ENCODE results near the gene CGB5.
"Not testable (repeated sequence)": the region's sequence is repeated elsewhere in the genome, so short reads cannot be mapped to it uniquely, and the experiment has no call there.

Gene CGB5

DNA sequence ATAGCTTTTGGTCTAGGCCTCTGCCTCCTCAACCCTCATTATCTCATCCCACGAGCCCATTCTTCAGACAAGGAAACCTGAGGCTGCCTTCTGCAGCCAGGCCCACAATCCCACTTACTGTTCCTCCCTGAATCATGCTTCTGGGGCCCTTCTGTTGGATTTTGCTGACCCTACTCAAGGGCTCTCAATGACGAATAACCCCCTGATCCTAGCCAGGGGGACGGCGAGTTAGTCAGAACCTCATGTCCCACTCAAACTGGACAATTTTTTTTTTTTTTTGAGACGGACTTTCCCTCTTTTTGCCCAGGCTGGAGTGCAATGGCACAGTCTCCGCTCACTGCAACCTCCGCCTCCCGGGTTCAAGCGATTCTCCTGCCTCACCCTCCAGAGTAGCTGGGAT lies 21.5 kb upstream of the CGB5 start:
- FAIRE-seq, result no peak

DNA sequence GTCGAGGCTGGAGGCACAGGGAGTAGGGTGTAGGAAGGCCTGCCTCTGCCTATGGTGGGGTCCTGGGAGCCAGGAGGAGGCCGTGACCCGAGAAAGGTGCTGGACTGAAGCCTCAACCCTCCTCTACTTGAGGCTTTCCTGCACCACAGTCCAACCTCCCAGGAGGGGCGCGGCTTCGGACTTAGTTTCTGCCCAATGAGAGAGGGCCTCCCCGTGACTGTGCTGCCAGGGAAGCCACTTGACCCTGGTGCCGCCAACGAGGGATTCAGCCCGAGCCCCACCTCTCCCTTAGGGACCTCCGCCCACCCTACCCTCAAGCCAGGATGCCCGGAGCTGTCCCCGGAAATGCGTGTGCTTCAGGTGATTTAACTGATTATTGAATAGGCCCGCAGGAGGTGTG lies 19.4 kb upstream of the CGB5 start, which contains the start of gene CGB3:
Gene CGB3, minus strand, starts transcription at position 101 of the 400 bp plus-strand sequence. CDS start 362 bp downstream, outside the sequence.
- FAIRE-seq, result not testable (repeated sequence)

DNA sequence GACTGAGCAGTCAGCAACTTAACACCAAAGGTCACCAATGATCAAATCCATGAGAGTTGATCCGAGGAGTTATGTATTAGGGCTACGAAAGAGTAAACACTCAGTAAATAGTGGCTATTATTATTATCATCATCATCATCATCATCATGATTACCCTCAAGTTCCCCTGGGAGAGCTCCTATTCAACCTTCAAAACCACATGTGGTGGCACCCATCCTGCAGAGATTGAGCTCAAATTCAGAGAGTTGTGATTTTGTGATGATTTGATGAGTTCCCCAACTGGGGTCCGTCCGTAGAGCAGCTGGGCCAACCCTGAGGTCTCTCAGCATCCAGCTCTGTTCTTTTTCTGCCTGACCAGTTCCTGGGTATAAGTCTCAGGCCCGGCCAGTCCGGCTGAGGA lies 18.6 kb upstream of the CGB5 start:
- FAIRE-seq, result not testable (repeated sequence)

DNA sequence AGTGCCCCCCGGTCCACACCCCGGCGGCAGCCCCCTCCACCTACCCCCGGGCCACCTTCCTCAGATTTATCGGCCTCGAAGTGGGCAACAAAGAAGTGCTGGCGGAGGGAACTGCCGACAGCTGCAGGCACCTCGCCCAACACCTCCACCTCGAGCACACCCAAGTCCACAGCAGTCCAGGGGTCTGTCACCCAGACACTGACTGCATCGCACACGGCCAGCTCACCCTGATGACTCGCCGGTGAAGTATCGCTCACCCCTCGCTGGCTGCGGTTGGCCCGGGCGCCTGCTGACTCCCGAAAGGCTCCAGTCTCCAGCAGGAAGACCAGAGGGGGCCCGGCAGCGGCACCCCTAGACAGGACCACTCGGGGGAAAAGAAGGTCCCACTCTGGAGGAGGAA lies 18.0 kb upstream of the CGB5 start:
- FAIRE-seq, result not testable (repeated sequence)

DNA sequence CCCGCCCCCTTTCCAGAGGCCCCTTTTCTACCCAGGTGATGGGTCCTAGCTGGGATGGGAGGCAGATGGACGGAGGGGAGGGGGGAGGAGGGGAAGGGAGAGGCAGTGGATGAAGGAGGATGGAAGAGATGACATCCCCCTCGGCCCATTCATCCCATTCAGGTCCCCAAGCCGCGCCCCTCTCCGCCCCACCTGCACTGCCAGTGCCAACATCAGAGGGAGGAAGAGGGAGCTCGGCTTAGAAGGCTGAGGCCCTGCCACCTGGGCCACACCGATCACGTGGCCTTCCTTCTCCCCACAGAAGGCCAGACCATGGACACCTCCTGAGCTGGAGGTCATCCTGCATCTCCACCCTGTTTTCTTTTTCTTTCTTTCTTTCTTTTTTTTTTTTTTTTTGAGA lies 15.0 kb upstream of the CGB5 start:
- not testable (repeated sequence) for FAIRE-seq

DNA sequence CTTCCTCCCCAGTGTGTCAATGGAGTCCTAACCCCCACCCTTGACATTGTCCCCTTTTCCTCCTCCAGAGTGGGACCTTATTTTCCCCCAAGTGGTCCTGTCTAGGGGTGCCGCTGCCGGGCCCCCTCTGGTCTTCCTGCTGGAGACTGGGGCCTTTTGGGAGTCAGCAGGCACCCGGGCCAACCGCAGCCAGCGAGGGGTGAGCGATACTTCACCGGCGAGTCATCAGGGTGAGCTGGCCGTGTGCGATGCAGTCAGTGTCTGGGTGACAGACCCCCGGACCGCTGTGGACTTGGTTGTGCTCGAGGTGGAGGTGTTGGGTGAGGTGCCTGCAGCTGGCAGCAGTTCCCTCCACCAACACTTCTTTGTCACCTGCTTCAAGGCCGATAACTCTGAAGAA lies 13.9 kb upstream of the CGB5 start:
- not testable (repeated sequence) for FAIRE-seq

DNA sequence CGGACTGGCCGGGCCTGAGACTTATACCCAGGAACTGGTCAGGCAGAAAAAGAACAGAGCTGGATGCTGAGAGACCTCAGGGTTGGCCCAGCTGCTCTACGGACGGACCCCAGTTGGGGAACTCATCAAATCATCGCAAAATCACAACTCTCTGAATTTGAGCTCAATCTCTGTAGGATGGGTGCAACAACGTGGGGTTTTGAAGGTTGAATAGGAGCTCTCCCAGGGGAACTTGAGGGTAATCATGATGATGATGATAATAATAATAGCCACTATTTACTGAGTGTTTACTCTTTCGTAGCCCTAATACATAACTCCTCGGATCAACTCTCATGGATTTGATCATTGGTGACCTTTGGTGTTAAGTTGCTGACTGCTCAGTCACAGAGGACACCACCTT lies 13.3 kb upstream of the CGB5 start:
- not testable (repeated sequence) for FAIRE-seq

DNA sequence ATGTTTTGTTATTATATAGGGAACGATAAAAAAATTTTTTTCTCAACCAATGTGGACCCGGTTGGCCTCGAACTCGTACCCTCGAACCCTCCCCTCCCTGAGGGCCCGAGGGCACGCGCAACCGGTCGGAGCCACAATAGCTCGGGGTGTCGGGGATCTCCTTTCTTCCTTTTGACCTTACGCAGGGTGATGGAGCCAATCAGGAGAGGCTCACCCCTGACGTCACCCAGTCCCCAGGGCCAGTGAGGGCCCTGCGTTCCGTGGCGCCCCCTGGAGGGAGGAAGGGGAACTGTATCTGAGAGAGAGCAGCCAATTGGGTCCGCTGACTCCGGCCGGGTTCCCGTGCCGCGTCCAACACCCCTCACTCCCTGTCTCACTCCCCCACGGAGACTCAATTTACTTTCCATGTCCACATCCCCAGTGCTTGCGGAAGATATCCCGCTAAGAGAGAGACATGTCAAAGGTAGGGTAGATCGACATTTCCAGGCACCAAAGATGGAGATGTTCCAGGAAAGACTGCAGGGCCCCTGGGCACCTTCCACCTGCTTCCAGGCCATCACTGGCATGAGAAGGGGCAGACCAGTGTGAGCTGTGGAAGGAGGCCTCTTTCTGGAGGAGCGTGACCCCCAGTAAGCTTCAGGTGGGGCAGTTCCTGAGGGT lies 11.9 kb upstream of the CGB5 start, which contains the start of gene CGB2:
Gene CGB2, plus strand, starts transcription at position 249 of the 660 bp plus-strand sequence. Its CDS starts 206 bp downstream, at position 455.
- FAIRE-seq, result not testable (repeated sequence)

DNA sequence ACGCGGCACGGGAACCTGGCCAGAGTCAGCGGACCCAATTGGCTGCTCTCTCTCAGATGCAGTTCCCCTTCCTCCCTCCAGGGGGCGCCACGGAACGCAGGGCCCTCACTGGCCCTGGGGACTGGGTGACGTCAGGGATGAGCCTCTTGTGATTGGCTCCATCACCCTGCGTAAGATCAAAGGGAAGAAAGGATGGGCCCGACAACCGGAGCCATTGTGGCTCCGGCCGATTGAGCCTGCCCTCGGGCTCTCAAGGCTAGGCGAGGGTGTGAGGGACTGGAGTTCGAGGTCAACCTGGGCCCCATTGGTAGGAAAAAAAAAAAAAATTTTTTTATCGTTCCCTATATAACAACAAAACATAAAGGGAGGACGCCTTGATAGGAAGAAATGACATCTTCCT lies 6.8 kb upstream of the CGB5 start, which contains the start of gene CGB1:
Gene CGB1, minus strand, starts transcription at position 81 of the 400 bp plus-strand sequence. CDS start 184 bp downstream, outside the sequence.
- not testable (repeated sequence) for FAIRE-seq

DNA sequence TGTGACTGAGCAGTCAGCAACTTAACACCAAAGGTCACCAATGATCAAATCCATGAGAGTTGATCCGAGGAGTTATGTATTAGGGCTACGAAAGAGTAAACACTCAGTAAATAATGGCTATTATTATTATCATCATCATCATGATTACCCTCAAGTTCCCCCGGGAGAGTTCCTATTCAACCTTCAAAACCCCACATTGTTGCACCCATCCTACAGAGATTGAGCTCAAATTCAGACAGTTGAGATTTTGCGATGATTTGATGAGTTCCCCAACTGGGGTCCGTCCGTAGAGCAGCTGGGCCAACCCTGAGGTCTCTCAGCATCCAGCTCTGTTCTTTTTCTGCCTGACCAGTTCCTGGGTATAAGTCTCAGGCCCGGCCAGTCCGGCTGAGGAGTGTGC lies 5.5 kb upstream of the CGB5 start:
- not testable (repeated sequence) for FAIRE-seq

DNA sequence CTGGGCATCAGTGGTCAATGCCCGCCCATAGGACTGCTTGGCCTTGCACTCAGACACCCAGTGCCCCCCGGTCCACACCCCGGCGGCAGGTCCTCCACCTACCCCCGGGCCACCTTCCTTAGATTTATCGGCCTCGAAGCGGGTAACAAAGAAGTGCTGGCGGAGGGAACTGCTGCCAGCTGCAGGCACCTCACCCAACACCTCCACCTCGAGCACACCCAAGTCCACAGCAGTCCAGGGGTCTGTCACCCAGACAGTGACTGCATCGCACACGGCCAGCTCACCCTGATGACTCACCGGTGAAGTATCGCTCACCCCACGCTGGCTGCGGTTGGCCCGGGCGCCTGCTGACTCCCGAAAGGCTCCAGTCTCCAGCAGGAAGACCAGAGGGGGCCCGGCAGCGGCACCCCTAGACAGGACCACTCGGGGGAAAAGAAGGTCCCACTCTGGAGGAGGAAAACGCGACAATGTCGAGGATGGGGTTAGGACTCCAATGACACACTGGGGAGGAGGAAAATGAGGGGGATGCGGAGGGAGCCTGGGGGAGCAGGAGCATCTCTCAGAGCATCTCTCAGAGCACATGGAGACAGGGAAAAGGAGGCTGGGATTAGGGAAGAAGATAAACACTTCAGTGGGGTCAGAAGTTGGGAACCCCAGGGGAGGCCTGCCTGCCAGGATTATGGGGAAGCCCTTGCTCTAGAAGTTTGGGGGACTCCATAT lies 4.9 kb upstream of the CGB5 start:
- FAIRE-seq, result not testable (repeated sequence)

DNA sequence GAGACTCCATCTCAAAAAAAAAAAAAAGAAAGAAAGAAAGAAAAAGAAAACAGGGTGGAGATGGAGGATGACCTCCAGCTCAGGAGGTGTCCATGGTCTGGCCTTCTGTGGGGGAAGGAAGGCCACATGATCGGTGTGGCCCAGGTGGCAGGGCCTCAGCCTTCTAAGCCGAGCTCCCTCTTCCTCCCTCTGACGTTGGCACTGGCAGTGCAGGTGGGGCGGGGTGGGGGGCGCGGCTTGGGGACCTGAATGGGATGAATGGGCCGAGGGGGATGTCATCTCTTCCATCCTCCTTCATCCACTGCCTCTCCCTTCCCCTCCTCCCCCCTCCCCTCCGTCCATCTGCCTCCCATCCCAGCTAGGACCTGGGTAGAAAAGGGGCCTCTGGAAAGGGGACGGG lies 3.9 kb upstream of the CGB5 start:
- not testable (repeated sequence) for FAIRE-seq

DNA sequence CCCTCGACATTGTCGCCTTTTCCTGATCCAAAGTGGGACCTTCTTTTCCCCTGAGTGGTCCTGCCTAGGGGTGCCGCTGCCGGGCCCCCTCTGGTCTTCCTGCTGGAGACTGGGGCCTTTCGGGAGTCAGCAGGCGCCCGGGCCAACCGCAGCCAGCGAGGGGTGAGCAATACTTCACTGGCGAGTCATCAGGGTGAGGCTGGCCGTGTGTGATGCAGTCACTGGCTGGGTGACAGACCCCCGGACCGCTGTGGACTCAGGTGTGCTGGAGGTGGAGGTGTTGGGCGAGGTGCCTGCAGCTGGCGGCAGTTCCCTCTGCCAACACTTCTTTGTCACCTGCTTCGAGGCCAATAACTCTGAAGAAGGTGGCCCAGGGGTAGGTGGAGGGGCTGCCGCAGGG lies 1.5 kb upstream of the CGB5 start:
- no peak for FAIRE-seq

DNA sequence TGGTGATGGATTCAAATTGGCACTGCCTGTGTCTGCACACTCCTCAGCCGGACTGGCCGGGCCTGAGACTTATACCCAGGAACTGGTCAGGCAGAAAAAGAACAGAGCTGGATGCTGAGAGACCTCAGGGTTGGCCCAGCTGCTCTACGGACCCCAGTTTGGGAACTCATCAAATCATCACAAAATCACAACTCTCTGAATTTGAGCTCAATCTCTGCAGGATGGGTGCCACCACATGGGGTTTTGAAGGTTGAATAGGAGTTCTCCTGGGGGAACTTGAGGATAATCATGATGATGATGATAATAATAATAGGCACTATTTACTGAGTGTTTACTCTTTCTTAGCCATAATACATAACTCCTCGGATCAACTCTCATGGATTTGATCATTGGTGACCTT lies 982 bp upstream of the CGB5 start:
- FAIRE-seq, result not testable (repeated sequence)

DNA sequence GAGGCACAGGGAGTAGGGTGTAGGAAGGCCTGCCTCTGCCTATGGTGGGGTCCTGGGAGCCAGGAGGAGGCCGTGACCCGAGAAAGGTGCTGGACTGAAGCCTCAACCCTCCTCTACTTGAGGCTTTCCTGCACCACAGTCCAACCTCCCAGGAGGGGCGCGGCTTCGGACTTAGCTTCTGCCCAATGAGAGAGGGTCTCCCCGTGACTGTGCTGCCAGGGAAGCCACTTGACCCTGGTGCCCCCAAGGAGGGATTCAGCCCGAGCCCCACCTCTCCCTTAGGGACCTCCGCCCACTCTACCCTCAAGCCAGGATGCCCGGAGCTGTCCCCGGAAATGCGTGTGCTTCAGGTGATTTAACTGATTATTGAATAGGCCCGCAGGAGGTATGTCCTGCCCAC lies 5.4 kb downstream of the CGB5 start, which contains the start of gene CGB8:
Gene CGB8, minus strand, starts transcription at position 101 of the 400 bp plus-strand sequence. CDS start 372 bp downstream, outside the sequence.
- not testable (repeated sequence) for FAIRE-seq

DNA sequence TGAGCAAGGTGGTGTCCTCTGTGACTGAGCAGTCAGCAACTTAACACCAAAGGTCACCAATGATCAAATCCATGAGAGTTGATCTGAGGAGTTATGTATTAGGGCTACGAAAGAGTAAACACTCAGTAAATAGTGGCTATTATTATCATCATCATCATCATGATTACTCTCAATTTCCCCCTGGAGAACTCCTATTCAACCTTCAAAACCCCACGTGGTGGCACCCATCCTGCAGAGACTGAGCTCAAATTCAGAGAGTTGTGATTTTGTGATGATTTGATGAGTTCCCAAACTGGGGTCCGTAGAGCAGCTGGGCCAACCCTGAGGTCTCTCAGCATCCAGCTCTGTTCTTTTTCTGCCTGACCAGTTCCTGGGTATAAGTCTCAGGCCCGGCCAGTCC lies 6.2 kb downstream of the CGB5 start:
- FAIRE-seq, result not testable (repeated sequence)

DNA sequence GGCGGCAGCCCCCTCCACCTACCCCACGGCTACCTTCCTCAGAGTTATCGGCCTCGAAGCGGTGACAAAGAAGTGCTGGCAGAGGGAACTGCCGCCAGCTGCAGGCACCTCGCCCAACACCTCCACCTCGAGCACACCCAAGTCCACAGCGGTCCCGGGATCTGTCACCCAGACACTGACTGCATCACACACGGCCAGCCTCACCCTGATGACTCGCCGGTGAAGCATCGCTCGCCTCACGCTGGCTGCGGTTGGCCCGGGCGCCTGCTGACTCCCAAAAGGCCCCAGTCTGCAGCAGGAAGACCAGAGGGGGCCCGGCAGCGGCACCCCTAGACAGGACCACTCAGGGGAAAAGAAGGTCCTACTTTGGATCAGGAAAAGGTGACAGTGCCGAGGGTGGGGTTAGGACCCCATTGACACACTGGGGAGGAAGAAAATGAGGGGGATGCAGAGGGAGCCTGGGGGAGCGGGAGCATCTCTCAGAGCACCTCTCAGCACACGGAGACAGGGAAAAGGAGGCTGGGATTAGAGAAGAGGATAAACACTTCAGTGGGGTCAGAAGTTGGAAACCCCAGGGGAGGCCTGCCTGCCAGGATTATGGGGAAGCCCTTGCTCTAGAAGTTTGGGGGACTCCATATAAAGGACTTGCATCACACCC lies 6.9 kb downstream of the CGB5 start:
- FAIRE-seq, result not testable (repeated sequence)

DNA sequence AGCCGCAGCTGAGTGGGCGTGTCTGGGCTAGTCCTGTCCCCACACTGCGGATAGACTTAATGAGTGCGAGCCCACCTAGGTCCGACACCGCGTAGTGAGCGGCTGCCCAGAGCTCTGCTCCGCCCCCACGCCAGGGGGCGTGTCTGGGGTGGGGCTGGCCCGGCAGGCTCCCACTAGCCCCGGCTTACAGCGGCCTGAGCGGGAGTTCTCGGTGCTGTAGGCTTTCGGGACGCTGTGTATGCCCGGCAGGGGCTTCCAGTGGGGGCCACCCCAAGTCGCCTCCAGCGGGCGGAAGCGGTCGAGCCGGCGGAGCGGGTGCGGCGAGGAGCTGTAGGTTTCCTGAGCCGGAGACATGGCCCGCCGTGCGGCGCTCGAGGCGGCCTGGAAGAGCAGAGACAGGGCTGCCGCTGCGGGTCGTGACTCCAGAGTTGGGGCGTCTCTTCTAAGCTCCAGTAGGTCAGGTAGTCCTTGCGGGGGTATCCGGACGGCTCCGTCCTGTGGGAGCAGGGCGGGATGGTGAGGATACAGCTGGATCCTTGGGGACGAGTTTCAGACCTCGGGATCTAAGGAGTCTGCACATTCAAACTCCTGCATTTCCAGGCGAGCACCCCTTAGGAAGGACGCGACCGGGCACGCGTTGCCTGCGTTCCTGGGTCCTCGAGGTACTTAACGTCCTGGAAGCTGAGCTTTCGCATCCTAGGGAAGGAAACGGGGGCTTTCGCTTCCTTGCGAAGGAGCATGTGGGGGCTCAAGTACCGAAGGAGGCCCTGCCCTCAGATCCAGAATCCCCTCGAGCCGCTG lies 12.7 kb downstream of the CGB5 start:
- no peak for FAIRE-seq

DNA sequence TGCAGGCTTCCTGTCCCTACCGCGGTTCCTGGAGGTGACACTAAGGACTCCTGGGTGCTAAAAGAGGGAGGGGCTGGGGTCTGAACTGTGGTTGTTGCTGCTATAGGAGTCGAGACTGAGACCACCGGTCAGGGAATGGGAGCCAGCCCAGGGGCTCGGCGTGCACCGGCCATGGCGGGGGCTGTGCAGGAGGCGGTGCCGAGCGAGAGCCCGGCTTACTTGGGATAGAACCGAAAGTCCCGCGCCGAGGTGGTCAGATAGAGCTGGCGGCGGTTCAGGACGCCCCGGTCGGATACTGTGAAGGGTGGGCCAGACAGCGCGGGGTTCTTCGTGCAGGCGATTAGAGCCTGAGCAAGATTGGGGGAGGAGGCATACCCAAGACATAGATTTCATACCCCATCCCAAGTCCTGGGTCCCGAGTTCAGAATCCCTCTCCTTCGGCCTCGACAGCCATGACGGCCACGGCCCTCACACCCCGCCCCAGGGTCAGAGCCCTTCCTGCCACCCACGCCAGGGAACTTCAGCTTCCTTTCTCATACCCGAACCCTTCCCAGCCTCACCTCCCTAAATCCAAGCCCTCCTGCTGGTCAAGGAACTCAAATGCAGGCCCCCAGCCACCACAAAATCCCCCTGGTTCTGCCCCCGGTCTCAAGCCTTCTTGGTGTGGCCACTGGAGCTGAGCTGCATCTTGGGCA lies 13.4 kb downstream of the CGB5 start:
- not testable (repeated sequence) for FAIRE-seq

DNA sequence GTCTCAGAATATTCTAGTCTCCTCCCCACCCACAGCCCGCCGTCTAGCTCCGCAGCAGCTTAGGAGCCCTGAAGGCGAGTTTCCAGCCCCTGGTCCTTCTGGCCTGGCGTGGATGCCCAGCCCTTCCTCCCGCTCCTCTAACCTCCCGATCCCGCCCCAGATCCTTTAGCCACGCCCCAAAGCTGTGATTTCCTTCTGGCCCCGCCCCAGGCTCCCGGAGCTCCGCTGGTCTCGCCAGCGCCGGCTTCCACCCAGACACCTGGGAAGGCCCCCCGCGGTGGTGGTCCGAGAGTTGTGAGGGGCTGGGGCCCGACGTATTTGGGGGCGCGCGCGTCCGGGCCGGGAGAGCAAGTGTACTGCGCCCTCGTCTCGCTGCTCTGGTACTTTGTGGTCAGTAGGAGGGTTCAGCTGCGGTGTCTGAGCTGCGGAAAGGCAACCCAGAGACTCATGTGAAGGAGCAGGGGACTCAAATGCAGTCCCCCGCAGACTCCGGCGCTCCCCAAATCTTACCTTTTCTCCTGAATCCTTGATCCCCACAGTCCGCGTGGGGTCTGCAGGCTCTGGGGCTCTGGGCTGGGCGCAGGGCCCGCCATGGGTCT lies 14.1 kb downstream of the CGB5 start, which contains the start of gene CGB7:
Gene CGB7, minus strand, starts transcription at position 114 of the 599 bp plus-strand sequence. CDS start 2,374 bp downstream, outside the sequence.
- FAIRE-seq, result no peak

DNA sequence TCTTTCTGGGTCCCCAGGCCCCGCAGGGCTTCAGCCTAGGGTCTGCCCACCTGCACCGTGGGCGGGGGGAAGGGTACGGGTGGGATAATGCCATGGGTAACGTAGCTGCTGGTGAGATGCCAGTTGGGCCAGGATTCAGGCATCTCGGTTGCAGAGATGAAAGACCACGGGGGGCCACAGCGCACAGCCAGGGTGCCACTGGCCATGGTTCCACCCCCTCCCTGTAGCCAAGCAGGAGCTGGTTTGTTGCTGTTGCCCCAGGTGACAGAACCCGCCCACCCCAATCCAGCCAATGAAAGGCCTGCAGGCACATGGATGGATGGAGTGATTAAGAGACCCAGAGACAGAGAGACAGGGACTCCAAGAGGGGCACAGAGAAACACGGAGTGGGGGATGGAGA lies 14.9 kb downstream of the CGB5 start:
- no peak for FAIRE-seq

Measured in endometrium (tissue), 2 donors.